HG03135 (cell line): ENCODE measurements around the gene TGOLN2.

Experiments
- ATAC-seq: cut with Tn5 transposase; IDR thresholded peaks from one replicate; pipeline ENCODE4 v1.9.1; 2021; ENCODE audit warnings: mild to moderate bottlenecking, moderate library complexity; ENCODE audit not compliant: unreplicated experiment

TGOLN2 gene

DNA sequence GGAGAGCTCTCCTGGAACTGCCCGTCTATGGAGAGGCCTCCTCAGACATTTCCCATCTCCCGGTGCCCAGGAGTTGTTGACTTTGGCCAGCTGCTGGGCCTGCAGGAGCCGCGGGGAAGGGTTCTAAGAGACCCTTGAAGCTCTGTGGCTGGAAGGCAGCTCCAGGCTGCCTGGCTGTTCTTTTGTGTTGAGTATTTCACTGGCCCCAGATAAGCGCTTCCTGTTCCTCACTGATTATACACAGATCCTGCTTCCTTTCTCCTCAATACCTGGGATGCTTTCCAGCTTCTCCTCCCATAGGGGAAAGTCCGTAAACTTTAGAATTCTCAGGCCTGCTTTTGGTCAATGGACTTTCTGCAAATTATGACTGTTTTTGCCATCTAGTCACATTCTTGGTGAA lies 57.8 kb downstream of the TGOLN2 start:
- no peak for ATAC-seq
